ENCODE results near the gene MTPN. TPM values are rescaled to one million over a fixed set of nuclear protein-coding genes. Genes with fewer than 3 reads are reported as not detected.

MTPN gene
- total and polyA plus RNA-seq, 8 donors, result 106 to 130 (median 122) TPM

DNA sequence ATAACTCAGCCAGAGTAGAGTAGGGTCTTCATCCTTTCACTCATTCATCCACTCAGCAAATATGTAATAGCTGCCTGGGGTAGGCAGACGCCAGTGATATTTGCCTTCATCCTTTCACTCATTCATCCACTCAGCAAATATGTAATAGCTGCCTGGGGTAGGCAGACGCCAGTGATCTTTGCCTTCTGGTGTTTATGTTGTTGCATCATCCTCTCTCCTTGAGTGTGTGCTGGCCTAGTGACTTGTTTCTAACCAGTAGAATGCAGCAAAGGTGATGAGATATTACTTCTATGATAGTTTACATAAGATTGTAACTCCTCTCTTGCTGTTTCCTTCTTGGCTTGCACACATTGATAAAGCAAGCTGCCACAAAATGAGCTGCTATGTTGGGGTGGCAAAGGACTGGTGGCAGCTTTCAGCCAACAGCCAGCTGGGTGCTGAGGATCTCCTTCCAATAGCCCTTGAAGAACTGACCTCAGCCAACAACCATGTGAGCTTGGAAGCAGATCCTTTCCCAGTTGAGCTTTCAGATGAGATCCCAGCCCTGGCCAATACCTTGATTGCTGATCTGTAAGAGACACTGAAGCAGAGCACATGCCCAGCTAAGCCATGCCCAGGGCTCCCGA lies 23.2 kb upstream of the MTPN start:
- Histone ChIP-seq H3K4me3 (no peak overlapping the region), H3K27ac (no peak overlapping the region), H3K4me1 (no peaks in the 10 kb centered on the region), H3K9me3 (no peaks in the 10 kb centered on the region), H3K36me3 (no peaks in the 10 kb centered on the region), H3K27me3 (no peaks in the 10 kb centered on the region)
- ATAC-seq, result no peak
- TF ChIP-seq, protein P1, sequence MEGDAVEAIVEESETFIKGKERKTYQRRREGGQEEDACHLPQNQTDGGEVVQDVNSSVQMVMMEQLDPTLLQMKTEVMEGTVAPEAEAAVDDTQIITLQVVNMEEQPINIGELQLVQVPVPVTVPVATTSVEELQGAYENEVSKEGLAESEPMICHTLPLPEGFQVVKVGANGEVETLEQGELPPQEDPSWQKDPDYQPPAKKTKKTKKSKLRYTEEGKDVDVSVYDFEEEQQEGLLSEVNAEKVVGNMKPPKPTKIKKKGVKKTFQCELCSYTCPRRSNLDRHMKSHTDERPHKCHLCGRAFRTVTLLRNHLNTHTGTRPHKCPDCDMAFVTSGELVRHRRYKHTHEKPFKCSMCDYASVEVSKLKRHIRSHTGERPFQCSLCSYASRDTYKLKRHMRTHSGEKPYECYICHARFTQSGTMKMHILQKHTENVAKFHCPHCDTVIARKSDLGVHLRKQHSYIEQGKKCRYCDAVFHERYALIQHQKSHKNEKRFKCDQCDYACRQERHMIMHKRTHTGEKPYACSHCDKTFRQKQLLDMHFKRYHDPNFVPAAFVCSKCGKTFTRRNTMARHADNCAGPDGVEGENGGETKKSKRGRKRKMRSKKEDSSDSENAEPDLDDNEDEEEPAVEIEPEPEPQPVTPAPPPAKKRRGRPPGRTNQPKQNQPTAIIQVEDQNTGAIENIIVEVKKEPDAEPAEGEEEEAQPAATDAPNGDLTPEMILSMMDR (IDR thresholded peaks at IDR 0.05), result no peak
- no peak for DNase-seq
- intact Hi-C loops (cut with DNase I), result loop anchor here in 1 of 2 donors (10.0 kb wide), 1 partner anchor 196 kb away; no protein-coding TSS in a partner anchor

DNA sequence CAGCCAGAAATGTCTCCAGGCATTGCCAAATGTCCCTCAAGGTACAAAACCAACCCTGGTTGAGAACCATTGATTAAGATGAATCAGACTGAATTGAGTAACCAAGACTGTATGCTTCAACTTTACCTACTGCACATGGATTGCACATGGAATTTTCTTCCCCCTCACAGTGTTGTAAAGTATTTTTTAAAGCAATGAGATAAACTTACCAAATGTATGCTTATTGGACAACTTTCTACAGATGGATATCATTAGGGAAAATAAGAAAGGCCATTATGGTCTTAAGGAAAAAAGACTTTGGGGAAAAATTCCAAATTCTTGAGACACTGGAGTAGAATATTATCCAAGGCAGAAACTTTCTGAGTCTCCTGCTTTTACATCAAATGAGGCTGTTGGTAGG lies 20.9 kb upstream of the MTPN start:
- Histone ChIP-seq H3K27ac (no peak overlapping the region), H3K4me3 (no peak overlapping the region), H3K4me1 (no peaks in the 10 kb centered on the region), H3K9me3 (no peaks in the 10 kb centered on the region), H3K27me3 (no peaks in the 10 kb centered on the region), H3K36me3 (no peaks in the 10 kb centered on the region)
- intact Hi-C loops (cut with DNase I), result no loop called here
- ATAC-seq, result no peak
- no peak for DNase-seq
- TF ChIP-seq, protein P1 (IDR thresholded peaks at IDR 0.05), result no peak

DNA sequence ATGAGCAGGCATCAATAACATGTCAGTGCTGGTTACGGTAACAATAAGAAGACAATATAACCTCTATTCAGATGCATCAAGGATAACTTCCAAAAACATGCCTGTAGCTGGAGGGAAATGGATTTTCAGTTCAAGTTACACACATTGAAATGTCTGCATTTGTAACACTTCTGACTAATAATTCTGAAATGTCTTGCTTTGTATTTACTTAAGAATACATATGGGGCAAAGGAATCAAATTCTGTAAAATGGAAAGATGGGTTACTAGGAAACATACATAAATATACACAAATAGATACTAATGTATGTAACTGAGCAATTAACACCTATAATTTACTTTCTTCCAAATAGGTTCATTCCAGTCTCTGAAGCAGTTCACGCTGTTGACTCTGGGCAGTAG lies 18.6 kb upstream of the MTPN start:
- H3K36me3 ChIP-seq, result no peaks in the 10 kb centered on the region
- H3K4me1 ChIP-seq, result no peaks in the 10 kb centered on the region
- H3K4me3 ChIP-seq, result no peak overlapping the region
- TF ChIP-seq, protein P1 (IDR thresholded peaks at IDR 0.05), result no peak
- ATAC-seq (no peak), DNase-seq (no peak)
- no peaks in the 10 kb centered on the region for H3K9me3 ChIP-seq
- no peak overlapping the region for H3K27ac ChIP-seq
- intact Hi-C loops (cut with DNase I), result no loop called here
- no peaks in the 10 kb centered on the region for H3K27me3 ChIP-seq

DNA sequence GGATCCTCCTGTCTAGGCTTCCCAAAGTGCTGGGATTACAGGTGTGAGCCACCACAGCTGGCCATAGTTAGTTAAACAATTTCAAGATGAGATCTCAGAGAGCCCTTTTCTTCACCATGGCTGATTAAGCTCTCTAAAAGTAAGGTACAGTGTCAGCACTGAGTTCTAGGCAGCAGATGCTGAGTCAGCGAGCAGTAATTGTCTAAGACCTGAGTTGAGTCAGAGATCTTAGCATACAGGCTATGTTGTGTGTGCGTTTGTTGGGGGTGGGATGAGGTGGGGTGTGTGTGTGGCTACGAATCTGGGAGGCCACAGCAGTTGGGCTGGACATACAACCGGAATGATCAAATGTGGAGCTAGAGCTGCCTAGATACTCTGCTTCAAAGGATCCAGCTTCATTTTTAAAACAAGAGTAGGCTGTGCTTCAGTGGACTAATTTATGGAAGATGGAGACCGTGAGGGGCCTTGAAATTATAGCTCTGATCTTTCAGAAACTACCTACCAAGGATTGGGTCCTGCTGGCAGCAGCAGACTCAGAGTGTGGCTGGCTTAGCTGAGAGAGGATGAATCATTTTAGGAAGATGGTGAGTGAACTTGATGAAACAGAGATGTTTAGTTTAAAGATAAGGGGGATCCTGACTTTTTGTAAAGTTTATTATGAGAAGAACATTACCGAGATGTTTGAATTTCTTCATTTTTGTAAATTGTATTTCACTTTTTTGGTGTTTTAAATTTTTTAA lies 17.5 kb upstream of the MTPN start:
- Histone ChIP-seq H3K4me1 (no peaks in the 10 kb centered on the region), H3K4me3 (no peak overlapping the region), H3K27ac (no peak overlapping the region), H3K27me3 (no peaks in the 10 kb centered on the region), H3K36me3 (no peaks in the 10 kb centered on the region), H3K9me3 (no peaks in the 10 kb centered on the region)
- ATAC-seq (no peak), DNase-seq (no peak)
- TF ChIP-seq, protein P1 (IDR thresholded peaks at IDR 0.05), result no peak
- intact Hi-C loops (cut with DNase I), result no loop called here

DNA sequence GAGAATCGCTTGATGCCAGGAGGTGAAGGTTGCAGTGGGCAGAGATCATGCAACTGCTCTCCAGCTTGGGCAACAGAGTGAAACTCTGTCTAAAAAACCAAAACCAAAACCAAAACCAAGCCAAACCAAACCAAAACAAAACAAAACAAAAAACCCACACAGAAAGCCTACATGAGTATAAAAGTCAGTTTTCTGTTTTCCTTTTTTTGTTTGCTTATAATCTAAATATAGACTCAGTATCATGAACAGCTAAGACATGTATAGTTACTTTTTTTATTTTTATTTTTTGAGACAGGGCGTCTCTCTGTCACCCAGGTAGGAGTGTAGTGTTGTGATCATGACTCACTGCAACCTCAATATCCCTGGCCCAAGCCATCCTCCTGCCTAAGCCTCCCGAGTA lies 16.8 kb upstream of the MTPN start:
- Histone ChIP-seq H3K4me1 (no peaks in the 10 kb centered on the region), H3K36me3 (no peaks in the 10 kb centered on the region), H3K9me3 (no peaks in the 10 kb centered on the region), H3K27me3 (no peaks in the 10 kb centered on the region), H3K27ac (no peak overlapping the region), H3K4me3 (no peak overlapping the region)
- intact Hi-C loops (cut with DNase I), result no loop called here
- no peak for ATAC-seq
- TF ChIP-seq, protein P1 (IDR thresholded peaks at IDR 0.05), result no peak
- DNase-seq, result no peak
